GM18526 (cell line): ENCODE results near the gene CNGA4.

Experiments
- POLR2A ChIP-seq: IDR thresholded peaks from 3 replicates; pipeline ENCODE4 v1.6.1; 2011; ENCODE audit not compliant: insufficient read length; ENCODE audit errors: extremely low read depth

The CNGA4 gene

DNA sequence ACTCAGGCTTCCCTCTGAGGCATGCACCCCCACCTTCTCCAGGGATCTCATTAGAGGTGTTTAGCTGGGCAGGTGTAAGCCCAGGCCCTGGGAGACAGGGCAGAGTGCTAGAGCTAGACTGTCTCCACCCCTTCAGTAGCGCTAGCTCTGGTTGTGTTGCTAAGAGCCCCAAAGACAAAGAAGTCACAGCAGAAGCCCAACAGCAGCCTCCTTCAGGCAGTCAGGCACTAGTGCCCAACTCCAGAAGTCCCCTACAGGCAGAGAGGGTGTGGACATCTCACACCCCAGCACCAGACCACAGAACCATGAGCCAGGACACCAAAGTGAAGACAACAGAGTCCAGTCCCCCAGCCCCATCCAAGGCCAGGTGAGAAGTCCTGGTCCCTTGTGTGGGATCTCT is at the start of gene CNGA4:
Gene CNGA4, plus strand, starts transcription at position 188 of the 400 bp plus-strand sequence. Its CDS starts 118 bp downstream, at position 306.
- no peak for TF ChIP-seq POLR2A

DNA sequence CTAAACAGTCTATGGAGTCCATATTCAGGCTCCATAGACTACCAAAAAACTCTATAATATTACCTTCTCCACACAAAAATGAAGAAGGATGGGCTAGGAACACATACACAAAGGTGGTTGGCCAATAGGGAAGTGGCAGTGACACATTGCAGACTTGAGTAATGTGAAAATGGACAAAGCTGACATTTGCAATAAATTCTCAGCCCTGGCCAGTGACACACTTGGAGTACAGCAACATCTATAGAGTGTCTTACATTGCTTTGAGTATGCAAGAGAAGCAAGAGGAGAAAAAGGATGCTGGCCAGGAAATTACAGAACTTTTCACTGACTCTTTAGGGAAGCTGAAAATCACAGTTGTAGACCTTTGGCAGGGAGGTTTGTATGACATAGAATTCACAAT is 47.1 kb upstream of the CNGA4 start:
- no peak for TF ChIP-seq POLR2A

DNA sequence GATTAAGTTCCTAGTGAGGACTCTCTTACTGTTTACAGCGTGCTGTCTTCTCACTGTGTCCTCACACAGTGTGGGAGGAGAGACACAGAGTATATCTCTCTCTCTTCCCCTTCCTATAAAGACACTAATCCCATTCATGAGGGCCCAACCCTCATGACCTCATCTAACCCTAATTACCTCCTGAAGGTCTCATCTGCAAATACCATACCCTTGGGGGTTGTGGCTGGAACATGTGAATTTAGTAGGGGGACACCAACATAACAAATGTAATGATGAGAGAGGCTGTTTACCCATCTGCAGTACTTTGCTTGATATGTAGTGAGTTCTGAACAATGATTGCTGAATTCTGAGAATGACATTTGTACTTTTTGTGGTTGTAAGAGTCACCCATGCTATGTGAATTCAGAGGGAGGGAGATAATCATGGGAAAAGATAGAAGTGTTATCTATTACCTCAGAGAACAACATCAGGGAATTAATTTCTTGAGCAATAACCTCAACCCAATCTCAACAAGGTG is 44.8 kb upstream of the CNGA4 start:
- no peak for TF ChIP-seq POLR2A

GRCh38 chr11:6196396-6196795 is 42.5 kb upstream of the CNGA4 start:
- no peak for TF ChIP-seq POLR2A

- no peak for TF ChIP-seq POLR2A
Measured at GRCh38 chr11:6197466-6198200, 41.3 kb upstream of the CNGA4 start.

DNA sequence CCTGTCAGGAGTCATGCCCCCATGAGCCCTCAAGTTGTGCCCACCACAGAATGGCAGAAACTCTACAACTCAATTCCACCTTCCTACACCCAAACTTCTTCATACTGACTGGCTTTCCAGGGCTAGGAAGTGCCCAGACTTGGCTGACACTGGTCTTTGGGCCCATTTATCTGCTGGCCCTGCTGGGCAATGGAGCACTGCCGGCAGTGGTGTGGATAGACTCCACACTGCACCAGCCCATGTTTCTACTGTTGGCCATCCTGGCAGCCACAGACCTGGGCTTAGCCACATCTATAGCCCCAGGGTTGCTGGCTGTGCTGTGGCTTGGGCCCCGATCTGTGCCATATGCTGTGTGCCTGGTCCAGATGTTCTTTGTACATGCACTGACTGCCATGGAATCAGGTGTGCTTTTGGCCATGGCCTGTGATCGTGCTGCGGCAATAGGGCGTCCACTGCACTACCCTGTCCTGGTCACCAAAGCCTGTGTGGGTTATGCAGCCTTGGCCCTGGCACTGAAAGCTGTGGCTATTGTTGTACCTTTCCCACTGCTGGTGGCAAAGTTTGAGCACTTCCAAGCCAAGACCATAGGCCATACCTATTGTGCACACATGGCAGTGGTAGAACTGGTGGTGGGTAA is 39.6 kb upstream of the CNGA4 start, which contains the start of gene OR52W1:
Gene OR52W1, plus strand, starts transcription at position 51 of the 637 bp plus-strand sequence. Its CDS starts 0 bp downstream, at position 51.
- no peak for TF ChIP-seq POLR2A

DNA sequence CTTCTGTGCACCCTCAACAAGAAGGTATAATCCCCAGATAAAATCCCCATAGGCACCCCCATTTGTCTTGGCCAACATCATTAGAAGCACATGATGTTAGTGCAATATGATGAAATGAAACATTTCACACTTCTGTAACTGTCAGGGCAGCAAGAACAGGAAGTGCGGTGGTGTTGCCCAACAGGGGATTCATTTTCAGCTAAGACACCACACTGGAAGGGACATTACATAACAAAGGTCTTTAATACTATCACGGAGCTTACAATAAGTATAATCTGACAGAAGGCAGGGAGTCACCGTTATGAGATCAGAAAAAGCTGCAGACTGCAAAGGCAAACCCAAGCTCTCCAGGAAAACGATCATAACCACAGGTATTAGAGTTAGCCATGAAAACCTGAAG is 37.9 kb upstream of the CNGA4 start:
- no peak for TF ChIP-seq POLR2A

DNA sequence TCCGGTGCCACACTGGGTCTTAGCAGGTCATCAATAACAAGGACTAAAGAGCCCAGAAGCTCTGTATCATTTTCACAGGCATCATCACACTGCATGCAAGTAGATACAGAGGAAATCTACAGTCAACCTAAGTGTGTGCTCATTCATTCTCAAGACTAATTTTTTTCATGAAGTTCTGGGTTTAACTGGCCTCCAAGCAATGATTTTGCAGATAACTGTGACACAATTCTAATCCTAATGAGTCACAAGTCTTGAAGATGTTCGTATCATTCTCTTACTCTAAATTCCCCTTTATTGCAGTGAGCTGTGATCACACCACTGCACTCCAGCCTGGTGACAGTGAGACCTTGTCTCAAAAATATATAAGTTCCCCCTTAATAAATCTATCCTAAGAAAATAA is 37.4 kb upstream of the CNGA4 start:
- no peak for TF ChIP-seq POLR2A

- TF ChIP-seq POLR2A = no peak
Measured at GRCh38 chr11:6202041-6202440, 36.8 kb upstream of the CNGA4 start.

- no peak for TF ChIP-seq POLR2A
Measured at GRCh38 chr11:6203327-6203726, 35.6 kb upstream of the CNGA4 start.

GRCh38 chr11:6204706-6205105 is 34.2 kb upstream of the CNGA4 start:
- no peak for TF ChIP-seq POLR2A

DNA sequence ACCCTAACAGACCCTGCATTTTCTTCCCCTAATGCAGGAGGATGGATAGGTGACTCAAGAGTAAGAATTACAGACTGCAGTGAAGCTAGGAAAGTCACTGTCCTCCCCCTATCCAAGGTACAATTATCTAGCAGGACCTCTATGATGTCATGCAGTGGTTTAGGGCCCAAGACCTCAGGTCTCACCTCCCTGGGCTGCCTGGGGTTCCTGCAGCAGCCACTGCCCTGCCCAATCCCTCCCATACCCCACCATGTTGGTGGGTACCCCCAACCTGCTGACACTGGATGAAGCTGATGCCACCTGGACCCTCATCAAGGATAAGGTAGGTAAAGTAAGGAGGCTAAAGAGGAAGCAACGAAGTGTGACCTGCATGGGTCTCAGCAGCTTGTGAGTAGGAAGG is 33.5 kb upstream of the CNGA4 start, which contains the start of gene C11orf42:
Gene C11orf42, plus strand, starts transcription at position 192 of the 400 bp plus-strand sequence. Its CDS starts 59 bp downstream, at position 251.
- no peak for TF ChIP-seq POLR2A

DNA sequence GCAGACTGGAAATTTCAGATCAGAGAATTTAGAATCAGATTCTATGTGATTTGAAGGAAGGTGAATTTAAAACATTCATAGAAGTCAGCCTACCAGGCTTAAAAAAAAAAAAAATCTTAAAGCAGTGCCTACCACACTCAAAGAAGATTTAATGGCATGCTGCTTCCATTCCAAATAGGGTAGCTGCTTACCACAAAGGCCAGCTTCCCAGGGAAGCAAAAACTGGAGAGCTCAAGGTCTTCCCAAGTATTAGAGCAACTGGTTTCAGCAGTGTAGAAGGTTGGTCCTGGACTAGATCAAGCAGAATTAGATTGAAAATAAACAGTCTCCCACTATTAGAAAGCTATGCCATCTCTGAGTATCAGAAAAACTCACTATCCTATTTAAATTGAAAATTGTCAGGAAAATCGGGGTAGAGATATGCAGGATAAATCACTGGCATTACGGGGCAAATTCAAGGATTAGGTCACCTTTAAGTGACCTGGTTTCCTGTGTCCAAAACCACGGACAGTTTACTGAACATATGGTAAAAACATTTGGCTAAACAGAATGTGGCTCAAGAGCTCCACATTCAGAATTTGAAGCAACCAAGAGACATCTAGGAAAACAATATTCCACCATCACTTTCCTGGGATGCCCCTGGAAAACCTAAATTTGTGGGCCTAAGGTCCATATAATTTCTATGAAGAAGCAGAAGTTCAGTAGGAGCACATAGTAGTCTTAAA is 32.3 kb upstream of the CNGA4 start:
- no peak for TF ChIP-seq POLR2A

DNA sequence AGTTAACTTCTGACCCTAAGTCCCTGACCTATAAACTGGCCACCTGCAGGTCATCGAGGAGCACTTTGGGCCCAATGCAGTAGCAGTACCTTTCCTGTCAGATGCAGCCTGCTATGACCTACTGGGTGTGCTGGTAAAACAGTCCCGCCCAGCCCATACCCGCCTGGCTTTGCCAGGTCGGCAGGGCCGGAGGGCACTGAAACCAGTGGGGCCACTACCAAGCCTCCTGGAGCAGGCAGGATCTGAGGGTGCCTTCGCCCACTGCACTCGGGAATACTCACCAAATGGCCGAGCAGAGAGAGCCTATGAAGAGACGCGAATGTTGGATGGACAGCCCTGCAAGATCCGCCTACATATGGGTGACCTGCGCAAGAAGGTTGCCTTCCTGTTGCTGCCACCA is 29.1 kb upstream of the CNGA4 start:
- no peak for TF ChIP-seq POLR2A

GRCh38 chr11:6210274-6210955 is 28.5 kb upstream of the CNGA4 start:
- TF ChIP-seq POLR2A = no peak

- no peak for TF ChIP-seq POLR2A
Measured at GRCh38 chr11:6214530-6214929, 24.4 kb upstream of the CNGA4 start.

- no peak for TF ChIP-seq POLR2A
Measured at GRCh38 chr11:6216501-6216900, 22.4 kb upstream of the CNGA4 start.
